Adrenal gland (tissue), 5 donors: ENCODE measurements around the gene CAMKK1.

Experiments
- POLR2A ChIP-seq, 2 donors: fragments of 450-650 bp; IDR thresholded peaks; one replicate each; pipeline ENCODE4 v1.6.1; 2017; ENCODE audit warnings: antibody characterized with exemption in 2 of 2, mild to moderate bottlenecking in 2 of 2, moderate library complexity in 1 of 2
- TF ChIP-seq, protein P1 (sequence below), 6 experiments: fragments of 450-650 bp in 4 of 6; fragments of 200-600 bp in 2 of 6; sonication (generic) in 1 of 6; IDR thresholded peaks; 1 replicate in 5 of 6; 2 replicates in 1 of 6; pipeline versions ENCODE4 v1.5.1 to v1.8.0; 2016 to 2021; ENCODE audit warnings: antibody characterized with exemption in 6 of 6, mild to moderate bottlenecking in 2 of 6, moderate library complexity in 1 of 6
- donor health status: DM: no; HTN: no; CAD: no.

DNA sequence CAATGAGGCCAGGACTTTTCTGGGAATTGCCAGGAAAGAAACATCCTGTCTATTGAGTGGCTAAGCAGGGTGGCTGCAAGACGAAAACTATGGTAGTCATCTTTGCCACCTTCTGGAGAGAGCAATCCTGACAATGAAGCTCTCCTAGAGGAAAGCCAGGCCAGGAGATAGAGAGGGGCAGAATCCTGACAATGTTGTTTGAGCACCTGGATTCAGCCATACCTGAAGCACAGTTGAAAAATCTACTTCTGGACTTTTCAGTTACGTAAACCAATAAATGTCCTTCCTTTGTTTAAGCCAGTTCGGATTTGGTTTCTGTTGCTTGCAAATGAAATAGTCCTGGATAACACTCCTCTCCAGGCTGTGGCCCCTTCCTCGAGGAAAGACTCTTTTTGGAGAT, 14.0 kb upstream of the CAMKK1 start:
- TF ChIP-seq, protein P1, sequence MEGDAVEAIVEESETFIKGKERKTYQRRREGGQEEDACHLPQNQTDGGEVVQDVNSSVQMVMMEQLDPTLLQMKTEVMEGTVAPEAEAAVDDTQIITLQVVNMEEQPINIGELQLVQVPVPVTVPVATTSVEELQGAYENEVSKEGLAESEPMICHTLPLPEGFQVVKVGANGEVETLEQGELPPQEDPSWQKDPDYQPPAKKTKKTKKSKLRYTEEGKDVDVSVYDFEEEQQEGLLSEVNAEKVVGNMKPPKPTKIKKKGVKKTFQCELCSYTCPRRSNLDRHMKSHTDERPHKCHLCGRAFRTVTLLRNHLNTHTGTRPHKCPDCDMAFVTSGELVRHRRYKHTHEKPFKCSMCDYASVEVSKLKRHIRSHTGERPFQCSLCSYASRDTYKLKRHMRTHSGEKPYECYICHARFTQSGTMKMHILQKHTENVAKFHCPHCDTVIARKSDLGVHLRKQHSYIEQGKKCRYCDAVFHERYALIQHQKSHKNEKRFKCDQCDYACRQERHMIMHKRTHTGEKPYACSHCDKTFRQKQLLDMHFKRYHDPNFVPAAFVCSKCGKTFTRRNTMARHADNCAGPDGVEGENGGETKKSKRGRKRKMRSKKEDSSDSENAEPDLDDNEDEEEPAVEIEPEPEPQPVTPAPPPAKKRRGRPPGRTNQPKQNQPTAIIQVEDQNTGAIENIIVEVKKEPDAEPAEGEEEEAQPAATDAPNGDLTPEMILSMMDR (IDR thresholded peaks at IDR 0.05), result no peak
- no peak for TF ChIP-seq POLR2A (IDR thresholded peaks at IDR 0.05)
